Measurements from ENCODE around the gene DCUN1D1. TPM values are rescaled to one million over a fixed set of nuclear protein-coding genes. Genes with fewer than 3 reads are reported as not detected.

Gene DCUN1D1
- polyA plus RNA-seq, 3 donors: 6.1 to 37.6 (median 26.9) TPM

GRCh38 chr3:182919866-182920357, 60.4 kb downstream of the DCUN1D1 start:
- H3K36me3 ChIP-seq (replicated peaks in 1 of 2; ENCODE audit: control insufficient read depth in 1 of 2, insufficient read depth in 2 of 2, low read length in 2 of 2): peaks cover 22 to 71% of the 10 kb centered on the region in 2 donors
- no peaks in the 10 kb centered on the region for H4K20me1 ChIP-seq (ENCODE audit: insufficient read depth, low read length)
- no peaks in the 10 kb centered on the region for H3K9me3 ChIP-seq (replicated peaks in 1 of 2; ENCODE audit: control insufficient read depth in 1 of 2, insufficient read depth in 1 of 2, low read length in 2 of 2)
- no peak overlapping the region for H2AFZ ChIP-seq (ENCODE audit: insufficient read depth, low read depth, low read length, poor library complexity, severe bottlenecking)
- no peaks in the 10 kb centered on the region for H3K27me3 ChIP-seq (ENCODE audit: control insufficient read depth in 2 of 2, insufficient read depth in 2 of 2, low read length in 2 of 2)
- no peak overlapping the region for H3K27ac ChIP-seq (ENCODE audit: low read depth in 1 of 2, low read length in 2 of 2)
- H3K4me1 ChIP-seq (ENCODE audit: control insufficient read depth in 1 of 2, insufficient read depth in 2 of 2, low read length in 2 of 2): no peaks in the 10 kb centered on the region
- DNase-seq: no peak
- no peaks in the 10 kb centered on the region for H3K27me3 Mint-ChIP-seq (ENCODE audit: low read depth in 3 of 3)
- H3K9ac ChIP-seq (ENCODE audit: insufficient read depth, low read length, poor library complexity, severe bottlenecking): no peak overlapping the region
- H3K4me3 ChIP-seq (replicated peaks in 1 of 3; ENCODE audit: low read depth in 2 of 3, low read length in 3 of 3): no peak overlapping the region
- H3K27ac Mint-ChIP-seq: no peak overlapping the region
- H3K4me1 Mint-ChIP-seq: peaks cover 4% of the 10 kb centered on the region
- WGBS (ENCODE audit: insufficient coverage): no CpG with 5 or more reads among the region's 5 CpGs
- peaks cover 32 to 39% of the 10 kb centered on the region in 2 donors for H3K36me3 Mint-ChIP-seq
- H3K79me2 ChIP-seq (ENCODE audit: insufficient read depth, low read length): no peaks in the 10 kb centered on the region
- TF ChIP-seq, protein P1, sequence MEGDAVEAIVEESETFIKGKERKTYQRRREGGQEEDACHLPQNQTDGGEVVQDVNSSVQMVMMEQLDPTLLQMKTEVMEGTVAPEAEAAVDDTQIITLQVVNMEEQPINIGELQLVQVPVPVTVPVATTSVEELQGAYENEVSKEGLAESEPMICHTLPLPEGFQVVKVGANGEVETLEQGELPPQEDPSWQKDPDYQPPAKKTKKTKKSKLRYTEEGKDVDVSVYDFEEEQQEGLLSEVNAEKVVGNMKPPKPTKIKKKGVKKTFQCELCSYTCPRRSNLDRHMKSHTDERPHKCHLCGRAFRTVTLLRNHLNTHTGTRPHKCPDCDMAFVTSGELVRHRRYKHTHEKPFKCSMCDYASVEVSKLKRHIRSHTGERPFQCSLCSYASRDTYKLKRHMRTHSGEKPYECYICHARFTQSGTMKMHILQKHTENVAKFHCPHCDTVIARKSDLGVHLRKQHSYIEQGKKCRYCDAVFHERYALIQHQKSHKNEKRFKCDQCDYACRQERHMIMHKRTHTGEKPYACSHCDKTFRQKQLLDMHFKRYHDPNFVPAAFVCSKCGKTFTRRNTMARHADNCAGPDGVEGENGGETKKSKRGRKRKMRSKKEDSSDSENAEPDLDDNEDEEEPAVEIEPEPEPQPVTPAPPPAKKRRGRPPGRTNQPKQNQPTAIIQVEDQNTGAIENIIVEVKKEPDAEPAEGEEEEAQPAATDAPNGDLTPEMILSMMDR (IDR thresholded peaks at IDR 0.05): no peak
- no peaks in the 10 kb centered on the region for H3K9me3 Mint-ChIP-seq
- no peak overlapping the region for H3K4me3 Mint-ChIP-seq
- no peak overlapping the region for H3K4me2 ChIP-seq (replicated peaks; ENCODE audit: extremely low read depth, low read length, poor library complexity, severe bottlenecking)
- intact Hi-C loops (cut with micrococcal nuclease): no loop called here

- Histone ChIP-seq H2AFZ (ENCODE audit: insufficient read depth, low read depth, low read length, poor library complexity, severe bottlenecking) (no peak overlapping the region), H3K27me3 (ENCODE audit: control insufficient read depth in 2 of 2, insufficient read depth in 2 of 2, low read length in 2 of 2) (no peaks in the 10 kb centered on the region), H3K36me3 (replicated peaks in 1 of 2; ENCODE audit: control insufficient read depth in 1 of 2, insufficient read depth in 2 of 2, low read length in 2 of 2) (peaks cover 34 to 88% of the 10 kb centered on the region in 2 donors), H3K79me2 (ENCODE audit: insufficient read depth, low read length) (no peaks in the 10 kb centered on the region), H3K9me3 (replicated peaks in 1 of 2; ENCODE audit: control insufficient read depth in 1 of 2, insufficient read depth in 1 of 2, low read length in 2 of 2) (no peaks in the 10 kb centered on the region), H3K27ac (ENCODE audit: low read depth in 1 of 2, low read length in 2 of 2) (no peak overlapping the region), H3K9ac (ENCODE audit: insufficient read depth, low read length, poor library complexity, severe bottlenecking) (no peak overlapping the region), H3K4me1 (ENCODE audit: control insufficient read depth in 1 of 2, insufficient read depth in 2 of 2, low read length in 2 of 2) (no peaks in the 10 kb centered on the region), H3K4me2 (replicated peaks; ENCODE audit: extremely low read depth, low read length, poor library complexity, severe bottlenecking) (no peak overlapping the region), H4K20me1 (ENCODE audit: insufficient read depth, low read length) (no peaks in the 10 kb centered on the region), H3K4me3 (replicated peaks in 1 of 3; ENCODE audit: low read depth in 2 of 3, low read length in 3 of 3) (no peak overlapping the region)
- H3K9me3 Mint-ChIP-seq: no peaks in the 10 kb centered on the region
- peaks cover 47 to 50% of the 10 kb centered on the region in 2 donors for H3K36me3 Mint-ChIP-seq
- H3K27ac Mint-ChIP-seq: no peak overlapping the region
- no peak overlapping the region for H3K4me3 Mint-ChIP-seq
- no peak for DNase-seq
- TF ChIP-seq, protein P1 (IDR thresholded peaks at IDR 0.05): no peak
- intact Hi-C loops (cut with micrococcal nuclease): no loop called here
- no peaks in the 10 kb centered on the region for H3K4me1 Mint-ChIP-seq
- H3K27me3 Mint-ChIP-seq (ENCODE audit: low read depth in 3 of 3): no peaks in the 10 kb centered on the region
- no CpG with 5 or more reads among the region's 3 CpGs for WGBS (ENCODE audit: insufficient coverage)
These were observed 63.2 kb downstream of the DCUN1D1 start for GRCh38 chr3:182917134-182917533.

Measured in CD14-positive monocyte (primary cell).